Epithelial cell of esophagus (primary cell): ENCODE measurements around the gene MYL5.

Experiments used
- DNase-seq: peaks from one replicate; pipeline ENCODE4 v3.0.0; 2010; ENCODE audit warnings: low read depth
- H3K4me3 ChIP-seq: 2 replicates; pipeline ENCODE4 v1.5.1; 2011; ENCODE audit warnings: mild to moderate bottlenecking, low read length, control low read depth
- TF ChIP-seq, protein P1 (sequence below): IDR thresholded peaks from 2 replicates; pipeline ENCODE4 v1.5.1; 2011; ENCODE audit warnings: low read depth, mild to moderate bottlenecking, low read length, control low read depth, inconsistent platforms; ENCODE audit not compliant: insufficient read depth; ENCODE audit errors: missing control alignments

Gene MYL5, protein sequence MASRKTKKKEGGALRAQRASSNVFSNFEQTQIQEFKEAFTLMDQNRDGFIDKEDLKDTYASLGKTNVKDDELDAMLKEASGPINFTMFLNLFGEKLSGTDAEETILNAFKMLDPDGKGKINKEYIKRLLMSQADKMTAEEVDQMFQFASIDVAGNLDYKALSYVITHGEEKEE

GRCh38 chr4:674172-675035 lies at the start of gene MYL5, which contains the start of gene ATP5ME:
TSS of gene MYL5 (plus strand) at chr4:674542. CDS start at chr4:678027, 3,485 bp downstream.
TSS of gene ATP5ME (minus strand) at chr4:674276. CDS start at chr4:674247, 29 bp downstream.
- DNase-seq, result peak; percentile 95
- TF ChIP-seq, protein P1, sequence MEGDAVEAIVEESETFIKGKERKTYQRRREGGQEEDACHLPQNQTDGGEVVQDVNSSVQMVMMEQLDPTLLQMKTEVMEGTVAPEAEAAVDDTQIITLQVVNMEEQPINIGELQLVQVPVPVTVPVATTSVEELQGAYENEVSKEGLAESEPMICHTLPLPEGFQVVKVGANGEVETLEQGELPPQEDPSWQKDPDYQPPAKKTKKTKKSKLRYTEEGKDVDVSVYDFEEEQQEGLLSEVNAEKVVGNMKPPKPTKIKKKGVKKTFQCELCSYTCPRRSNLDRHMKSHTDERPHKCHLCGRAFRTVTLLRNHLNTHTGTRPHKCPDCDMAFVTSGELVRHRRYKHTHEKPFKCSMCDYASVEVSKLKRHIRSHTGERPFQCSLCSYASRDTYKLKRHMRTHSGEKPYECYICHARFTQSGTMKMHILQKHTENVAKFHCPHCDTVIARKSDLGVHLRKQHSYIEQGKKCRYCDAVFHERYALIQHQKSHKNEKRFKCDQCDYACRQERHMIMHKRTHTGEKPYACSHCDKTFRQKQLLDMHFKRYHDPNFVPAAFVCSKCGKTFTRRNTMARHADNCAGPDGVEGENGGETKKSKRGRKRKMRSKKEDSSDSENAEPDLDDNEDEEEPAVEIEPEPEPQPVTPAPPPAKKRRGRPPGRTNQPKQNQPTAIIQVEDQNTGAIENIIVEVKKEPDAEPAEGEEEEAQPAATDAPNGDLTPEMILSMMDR, result peak; percentile 55
- peak within 1 kb of the TSS; percentile 73 for H3K4me3 ChIP-seq

- H3K4me3 ChIP-seq, result no peak within 1 kb of the TSS
- TF ChIP-seq, protein P1, result no peak
- no peak for DNase-seq
Observed at GRCh38 chr4:624705-625590, 49.4 kb upstream of the MYL5 start, which contains the start of gene PDE6B. TSS of gene PDE6B (plus strand) at chr4:625573. CDS start at chr4:625627, 54 bp downstream.

DNA sequence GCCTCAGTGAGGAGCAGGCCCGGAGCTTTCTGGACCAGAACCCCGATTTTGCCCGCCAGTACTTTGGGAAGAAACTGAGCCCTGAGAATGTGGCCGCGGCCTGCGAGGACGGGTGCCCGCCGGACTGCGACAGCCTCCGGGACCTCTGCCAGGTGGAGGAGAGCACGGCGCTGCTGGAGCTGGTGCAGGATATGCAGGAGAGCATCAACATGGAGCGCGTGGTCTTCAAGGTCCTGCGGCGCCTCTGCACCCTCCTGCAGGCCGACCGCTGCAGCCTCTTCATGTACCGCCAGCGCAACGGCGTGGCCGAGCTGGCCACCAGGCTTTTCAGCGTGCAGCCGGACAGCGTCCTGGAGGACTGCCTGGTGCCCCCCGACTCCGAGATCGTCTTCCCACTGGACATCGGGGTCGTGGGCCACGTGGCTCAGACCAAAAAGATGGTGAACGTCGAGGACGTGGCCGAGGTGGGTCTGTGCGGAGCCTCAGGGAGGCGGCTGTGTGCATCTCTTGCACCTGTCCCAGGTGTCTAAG lies 48.6 kb upstream of the MYL5 start:
- DNase-seq, result no peak
- TF ChIP-seq, protein P1, result no peak
- H3K4me3 ChIP-seq, result no peak overlapping the region

DNA sequence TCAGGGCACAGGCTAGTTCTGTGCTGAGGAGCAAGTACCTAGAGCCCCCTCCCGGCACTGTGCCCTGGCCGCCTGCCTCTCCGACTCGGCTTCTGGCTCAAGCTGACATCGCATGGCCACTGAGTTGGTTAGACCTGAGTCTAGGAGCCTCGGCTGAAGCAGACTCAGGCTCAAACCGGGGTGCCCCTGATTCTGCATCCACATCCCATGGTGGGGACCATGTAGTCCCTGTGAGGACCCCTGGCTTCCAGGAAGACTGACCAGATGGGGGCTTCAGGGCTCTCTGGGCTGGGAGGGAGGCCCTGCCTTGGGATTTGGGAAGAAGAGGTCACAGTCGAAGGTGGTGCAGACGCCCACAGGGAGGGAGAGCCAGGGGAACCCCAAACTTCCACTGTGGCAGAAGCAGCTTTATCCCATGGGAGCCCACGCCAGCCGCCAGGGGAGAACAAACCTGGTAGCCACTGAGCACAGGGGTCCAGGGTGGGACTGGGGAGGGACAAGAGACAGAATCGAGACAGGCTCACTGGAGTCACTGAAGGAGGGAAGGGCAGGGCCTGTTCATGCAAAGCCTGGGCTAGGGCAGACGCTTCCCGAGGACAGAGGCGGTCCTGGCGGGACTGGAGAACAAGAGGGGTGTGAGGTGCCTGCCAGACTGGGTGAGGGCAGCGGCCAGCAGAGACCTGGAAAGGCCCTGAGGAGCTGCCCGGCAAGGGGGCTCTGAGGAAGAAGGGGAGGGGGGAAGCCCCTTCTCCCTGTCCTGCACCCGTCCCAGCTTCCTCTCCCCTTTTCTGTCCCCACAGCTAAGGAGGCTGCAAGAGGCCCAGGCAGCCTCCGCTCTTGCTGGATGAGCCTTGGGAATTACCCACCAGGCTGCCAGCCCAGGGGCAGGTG lies 47.9 kb upstream of the MYL5 start:
- no peak overlapping the region for H3K4me3 ChIP-seq
- TF ChIP-seq, protein P1, result no peak
- DNase-seq, result no peak

- TF ChIP-seq, protein P1, result no peak
- H3K4me3 ChIP-seq, result no peak overlapping the region
- DNase-seq, result no peak
Observed at GRCh38 chr4:627347-628125, 46.8 kb upstream of the MYL5 start.
